ENCODE measurements around the gene ANKH.

GRCh38 chr5:14830210-14831005, 41.2 kb downstream of the ANKH start:
- TF ChIP-seq, protein P1, sequence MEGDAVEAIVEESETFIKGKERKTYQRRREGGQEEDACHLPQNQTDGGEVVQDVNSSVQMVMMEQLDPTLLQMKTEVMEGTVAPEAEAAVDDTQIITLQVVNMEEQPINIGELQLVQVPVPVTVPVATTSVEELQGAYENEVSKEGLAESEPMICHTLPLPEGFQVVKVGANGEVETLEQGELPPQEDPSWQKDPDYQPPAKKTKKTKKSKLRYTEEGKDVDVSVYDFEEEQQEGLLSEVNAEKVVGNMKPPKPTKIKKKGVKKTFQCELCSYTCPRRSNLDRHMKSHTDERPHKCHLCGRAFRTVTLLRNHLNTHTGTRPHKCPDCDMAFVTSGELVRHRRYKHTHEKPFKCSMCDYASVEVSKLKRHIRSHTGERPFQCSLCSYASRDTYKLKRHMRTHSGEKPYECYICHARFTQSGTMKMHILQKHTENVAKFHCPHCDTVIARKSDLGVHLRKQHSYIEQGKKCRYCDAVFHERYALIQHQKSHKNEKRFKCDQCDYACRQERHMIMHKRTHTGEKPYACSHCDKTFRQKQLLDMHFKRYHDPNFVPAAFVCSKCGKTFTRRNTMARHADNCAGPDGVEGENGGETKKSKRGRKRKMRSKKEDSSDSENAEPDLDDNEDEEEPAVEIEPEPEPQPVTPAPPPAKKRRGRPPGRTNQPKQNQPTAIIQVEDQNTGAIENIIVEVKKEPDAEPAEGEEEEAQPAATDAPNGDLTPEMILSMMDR (IDR thresholded peaks at IDR 0.05; ENCODE audit: poor library complexity, severe bottlenecking), result no peak
- TF ChIP-seq TAF1 (IDR thresholded peaks at IDR 0.05; ENCODE audit: low read depth) (no peak), POLR2AphosphoS5 (IDR thresholded peaks at IDR 0.05) (no peak), REST (IDR thresholded peaks at IDR 0.05; ENCODE audit: borderline replicate concordance) (no peak), EZH2 (IDR thresholded peaks at IDR 0.05; ENCODE audit: borderline replicate concordance, insufficient read depth, low read length, poor library complexity, severe bottlenecking) (no peak), MXI1 (conservative IDR thresholded peaks at IDR 0.05; ENCODE audit: poor library complexity, severe bottlenecking) (no peak)

All from neural cell (in vitro differentiated cells).